Measurements from ENCODE around the gene E2F6. TPM values are rescaled to one million over a fixed set of nuclear protein-coding genes. Genes with fewer than 3 reads are reported as not detected.

Gene E2F6
- total and polyA plus RNA-seq, 2 of the 13 experiments (the other 11 are each of a cell fraction or from before 2014, with no cell fraction given) = 27.3 to 36.0 TPM

DNA sequence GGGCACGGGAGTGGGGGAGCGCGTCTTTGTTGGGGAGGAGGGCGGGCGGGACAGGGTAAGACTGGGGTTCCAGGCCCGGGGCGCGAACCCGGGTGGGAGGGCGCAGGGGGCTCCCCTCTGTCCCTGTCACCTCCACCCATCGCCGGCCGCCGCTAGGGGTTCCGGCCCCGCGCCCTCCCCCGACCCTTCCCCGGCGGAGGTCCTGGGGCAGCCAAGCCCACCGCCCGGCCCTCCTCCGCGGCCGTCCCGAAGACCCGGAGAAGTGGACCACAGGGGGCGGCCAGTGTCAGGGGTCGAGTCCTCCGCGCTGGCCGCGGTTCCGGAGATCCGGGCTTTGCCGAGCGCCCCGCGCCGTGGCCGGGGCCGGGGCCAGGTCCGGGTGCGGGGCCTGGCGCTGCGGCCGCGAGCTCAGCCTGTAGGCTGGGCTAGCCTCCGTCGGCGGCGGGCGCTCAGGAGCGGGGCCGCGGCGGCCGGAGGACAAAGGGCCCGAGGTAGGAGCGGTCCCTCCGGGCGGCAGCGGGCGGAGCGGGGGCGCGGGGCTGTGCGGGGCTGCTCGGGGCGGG, 16.6 kb upstream of the E2F6 start (continued):
- TF ChIP-seq, protein P1, sequence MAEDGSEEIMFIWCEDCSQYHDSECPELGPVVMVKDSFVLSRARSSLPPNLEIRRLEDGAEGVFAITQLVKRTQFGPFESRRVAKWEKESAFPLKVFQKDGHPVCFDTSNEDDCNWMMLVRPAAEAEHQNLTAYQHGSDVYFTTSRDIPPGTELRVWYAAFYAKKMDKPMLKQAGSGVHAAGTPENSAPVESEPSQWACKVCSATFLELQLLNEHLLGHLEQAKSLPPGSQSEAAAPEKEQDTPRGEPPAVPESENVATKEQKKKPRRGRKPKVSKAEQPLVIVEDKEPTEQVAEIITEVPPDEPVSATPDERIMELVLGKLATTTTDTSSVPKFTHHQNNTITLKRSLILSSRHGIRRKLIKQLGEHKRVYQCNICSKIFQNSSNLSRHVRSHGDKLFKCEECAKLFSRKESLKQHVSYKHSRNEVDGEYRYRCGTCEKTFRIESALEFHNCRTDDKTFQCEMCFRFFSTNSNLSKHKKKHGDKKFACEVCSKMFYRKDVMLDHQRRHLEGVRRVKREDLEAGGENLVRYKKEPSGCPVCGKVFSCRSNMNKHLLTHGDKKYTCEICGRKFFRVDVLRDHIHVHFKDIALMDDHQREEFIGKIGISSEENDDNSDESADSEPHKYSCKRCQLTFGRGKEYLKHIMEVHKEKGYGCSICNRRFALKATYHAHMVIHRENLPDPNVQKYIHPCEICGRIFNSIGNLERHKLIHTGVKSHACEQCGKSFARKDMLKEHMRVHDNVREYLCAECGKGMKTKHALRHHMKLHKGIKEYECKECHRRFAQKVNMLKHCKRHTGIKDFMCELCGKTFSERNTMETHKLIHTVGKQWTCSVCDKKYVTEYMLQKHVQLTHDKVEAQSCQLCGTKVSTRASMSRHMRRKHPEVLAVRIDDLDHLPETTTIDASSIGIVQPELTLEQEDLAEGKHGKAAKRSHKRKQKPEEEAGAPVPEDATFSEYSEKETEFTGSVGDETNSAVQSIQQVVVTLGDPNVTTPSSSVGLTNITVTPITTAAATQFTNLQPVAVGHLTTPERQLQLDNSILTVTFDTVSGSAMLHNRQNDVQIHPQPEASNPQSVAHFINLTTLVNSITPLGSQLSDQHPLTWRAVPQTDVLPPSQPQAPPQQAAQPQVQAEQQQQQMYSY (CRISPR knock-in tag; IDR thresholded peaks at IDR 0.05) = peak; percentile 99
- TF ChIP-seq ZMYM3 (CRISPR knock-in tag; IDR thresholded peaks at IDR 0.05) = peak; percentile 24; the same call in 1 of the 2 replicates
- TF ChIP-seq SCMH1 (CRISPR knock-in tag; IDR thresholded peaks at IDR 0.05; ENCODE audit: borderline replicate concordance) = no peak
- TF ChIP-seq CENPT (CRISPR knock-in tag; IDR thresholded peaks at IDR 0.05; ENCODE audit: low read depth) = no peak
- no peak for TF ChIP-seq FOXP1 (IDR thresholded peaks at IDR 0.05)
- TF ChIP-seq FOXP1 (CRISPR knock-in tag; IDR thresholded peaks at IDR 0.05) = no peak
- TF ChIP-seq, protein P2, sequence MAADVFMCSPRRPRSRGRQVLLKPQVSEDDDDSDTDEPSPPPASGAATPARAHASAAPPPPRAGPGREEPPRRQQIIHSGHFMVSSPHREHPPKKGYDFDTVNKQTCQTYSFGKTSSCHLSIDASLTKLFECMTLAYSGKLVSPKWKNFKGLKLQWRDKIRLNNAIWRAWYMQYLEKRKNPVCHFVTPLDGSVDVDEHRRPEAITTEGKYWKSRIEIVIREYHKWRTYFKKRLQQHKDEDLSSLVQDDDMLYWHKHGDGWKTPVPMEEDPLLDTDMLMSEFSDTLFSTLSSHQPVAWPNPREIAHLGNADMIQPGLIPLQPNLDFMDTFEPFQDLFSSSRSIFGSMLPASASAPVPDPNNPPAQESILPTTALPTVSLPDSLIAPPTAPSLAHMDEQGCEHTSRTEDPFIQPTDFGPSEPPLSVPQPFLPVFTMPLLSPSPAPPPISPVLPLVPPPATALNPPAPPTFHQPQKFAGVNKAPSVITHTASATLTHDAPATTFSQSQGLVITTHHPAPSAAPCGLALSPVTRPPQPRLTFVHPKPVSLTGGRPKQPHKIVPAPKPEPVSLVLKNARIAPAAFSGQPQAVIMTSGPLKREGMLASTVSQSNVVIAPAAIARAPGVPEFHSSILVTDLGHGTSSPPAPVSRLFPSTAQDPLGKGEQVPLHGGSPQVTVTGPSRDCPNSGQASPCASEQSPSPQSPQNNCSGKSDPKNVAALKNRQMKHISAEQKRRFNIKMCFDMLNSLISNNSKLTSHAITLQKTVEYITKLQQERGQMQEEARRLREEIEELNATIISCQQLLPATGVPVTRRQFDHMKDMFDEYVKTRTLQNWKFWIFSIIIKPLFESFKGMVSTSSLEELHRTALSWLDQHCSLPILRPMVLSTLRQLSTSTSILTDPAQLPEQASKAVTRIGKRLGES (CRISPR knock-in tag; IDR thresholded peaks at IDR 0.05; ENCODE audit: borderline replicate concordance) = no peak
- TF ChIP-seq GATAD2A (CRISPR knock-in tag; IDR thresholded peaks at IDR 0.05) = no peak
- TF ChIP-seq MED1 (CRISPR knock-in tag; IDR thresholded peaks at IDR 0.05) = peak; percentile 36; the same call in 1 of the 2 replicates
- TF ChIP-seq, protein P3, sequence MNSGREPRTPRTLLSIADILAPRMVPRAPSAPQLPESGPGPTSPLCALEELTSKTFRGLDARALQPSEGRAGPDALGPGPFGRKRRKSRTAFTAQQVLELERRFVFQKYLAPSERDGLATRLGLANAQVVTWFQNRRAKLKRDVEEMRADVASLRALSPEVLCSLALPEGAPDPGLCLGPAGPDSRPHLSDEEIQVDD (CRISPR knock-in tag; IDR thresholded peaks at IDR 0.05; ENCODE audit: borderline replicate concordance) = no peak
- no peak for TF ChIP-seq SIN3B (IDR thresholded peaks at IDR 0.05; ENCODE audit: low read length)
- TF ChIP-seq FOXC1 (CRISPR knock-in tag; IDR thresholded peaks at IDR 0.05; ENCODE audit: borderline replicate concordance) = no peak
- TF ChIP-seq, protein P4, sequence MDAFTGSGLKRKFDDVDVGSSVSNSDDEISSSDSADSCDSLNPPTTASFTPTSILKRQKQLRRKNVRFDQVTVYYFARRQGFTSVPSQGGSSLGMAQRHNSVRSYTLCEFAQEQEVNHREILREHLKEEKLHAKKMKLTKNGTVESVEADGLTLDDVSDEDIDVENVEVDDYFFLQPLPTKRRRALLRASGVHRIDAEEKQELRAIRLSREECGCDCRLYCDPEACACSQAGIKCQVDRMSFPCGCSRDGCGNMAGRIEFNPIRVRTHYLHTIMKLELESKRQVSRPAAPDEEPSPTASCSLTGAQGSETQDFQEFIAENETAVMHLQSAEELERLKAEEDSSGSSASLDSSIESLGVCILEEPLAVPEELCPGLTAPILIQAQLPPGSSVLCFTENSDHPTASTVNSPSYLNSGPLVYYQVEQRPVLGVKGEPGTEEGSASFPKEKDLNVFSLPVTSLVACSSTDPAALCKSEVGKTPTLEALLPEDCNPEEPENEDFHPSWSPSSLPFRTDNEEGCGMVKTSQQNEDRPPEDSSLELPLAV (CRISPR knock-in tag; conservative IDR thresholded peaks at IDR 0.05; ENCODE audit: low read depth) = no peak; the same call in 1 of the 2 replicates
- TF ChIP-seq KLF12 (CRISPR knock-in tag; IDR thresholded peaks at IDR 0.05; ENCODE audit: borderline replicate concordance) = no peak
- no peak; the same call in 1 of the 2 replicates for TF ChIP-seq ZNF446 (CRISPR knock-in tag; IDR thresholded peaks at IDR 0.05)
- TF ChIP-seq ZFP90 (CRISPR knock-in tag; IDR thresholded peaks at IDR 0.05; ENCODE audit: borderline replicate concordance) = no peak
- TF ChIP-seq IKZF4 (CRISPR knock-in tag; IDR thresholded peaks at IDR 0.05; ENCODE audit: borderline replicate concordance, low read depth, not compliant biosample characterization) = no peak
- no peak for TF ChIP-seq FOXA3 (CRISPR knock-in tag; IDR thresholded peaks at IDR 0.05)
- TF ChIP-seq JDP2 (CRISPR knock-in tag; IDR thresholded peaks at IDR 0.05; ENCODE audit: borderline replicate concordance) = no peak
- no peak for TF ChIP-seq AHR (CRISPR knock-in tag; IDR thresholded peaks at IDR 0.05)
- no peak for TF ChIP-seq ZNF720 (CRISPR knock-in tag; IDR thresholded peaks at IDR 0.05)
- TF ChIP-seq ZNF564 (CRISPR knock-in tag; IDR thresholded peaks at IDR 0.05) = no peak
- TF ChIP-seq KAT8 (CRISPR knock-in tag; IDR thresholded peaks at IDR 0.05) = peak; percentile 43; the same call in 1 of the 2 replicates
- no peak for TF ChIP-seq ZNF678 (CRISPR knock-in tag; IDR thresholded peaks at IDR 0.05)

Measured in HepG2 (cell line).